NOMO-1 (cell line): ENCODE results near the gene ITIH2.
"Not testable (repeated sequence)": the region's sequence is repeated elsewhere in the genome, so short reads cannot be mapped to it uniquely, and the experiment has no call there.

Source experiments
- DNase-seq, 2 experiments: peaks; one replicate each; lab custom pipeline; 2025; ENCODE audit not compliant: unreplicated experiment in 2 of 2; lab: John Stamatoyannopoulos, UW

The ITIH2 gene

GRCh38 chr10:7703140-7703539, at the start of gene ITIH2:
Gene ITIH2 (plus strand): TSS chr10:7703316. CDS start chr10:7703435, 119 bp downstream.
- DNase-seq = no peak

DNA sequence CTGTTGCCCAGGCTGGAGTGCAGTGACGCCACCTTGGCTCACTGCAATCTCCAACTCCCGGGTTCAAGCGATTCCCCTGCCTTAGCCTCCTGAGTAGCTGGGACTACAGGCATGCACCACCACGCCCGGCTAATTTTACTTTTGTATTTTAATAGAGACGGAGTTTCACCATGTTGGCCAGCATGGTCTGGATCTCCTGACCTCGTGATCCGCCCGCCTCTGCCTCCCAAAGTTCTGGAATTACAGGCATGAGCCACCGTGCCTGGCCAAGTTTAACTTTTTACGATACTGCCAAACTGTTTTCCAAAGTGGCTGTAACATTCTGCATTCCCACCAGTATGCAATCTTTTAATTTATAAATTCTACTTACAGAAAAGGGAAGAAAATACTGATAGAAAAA, 46.0 kb upstream of the ITIH2 start:
- not testable (repeated sequence) for DNase-seq

- DNase-seq = no peak
Observed at GRCh38 chr10:7657552-7657951, 45.6 kb upstream of the ITIH2 start.

DNA sequence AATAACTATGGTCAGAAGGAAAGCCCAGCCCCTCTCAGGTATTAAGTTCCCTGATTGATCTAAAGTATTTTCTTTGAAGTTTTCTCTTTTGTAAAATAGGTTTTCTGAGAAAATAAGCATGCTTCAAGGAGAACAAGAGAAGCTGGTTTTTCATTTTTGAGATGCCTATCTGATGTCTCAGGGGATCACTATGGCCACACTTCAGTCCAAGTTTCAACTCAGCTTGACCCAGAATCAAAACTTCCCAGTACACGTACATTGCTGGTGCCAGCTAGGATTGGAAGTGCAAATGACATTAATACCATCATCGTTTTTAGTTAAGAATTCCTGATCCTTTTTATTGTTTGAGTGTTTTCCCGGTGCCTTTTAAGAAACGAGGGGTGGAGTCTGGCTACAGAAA, 43.6 kb upstream of the ITIH2 start:
- no peak for DNase-seq

DNA sequence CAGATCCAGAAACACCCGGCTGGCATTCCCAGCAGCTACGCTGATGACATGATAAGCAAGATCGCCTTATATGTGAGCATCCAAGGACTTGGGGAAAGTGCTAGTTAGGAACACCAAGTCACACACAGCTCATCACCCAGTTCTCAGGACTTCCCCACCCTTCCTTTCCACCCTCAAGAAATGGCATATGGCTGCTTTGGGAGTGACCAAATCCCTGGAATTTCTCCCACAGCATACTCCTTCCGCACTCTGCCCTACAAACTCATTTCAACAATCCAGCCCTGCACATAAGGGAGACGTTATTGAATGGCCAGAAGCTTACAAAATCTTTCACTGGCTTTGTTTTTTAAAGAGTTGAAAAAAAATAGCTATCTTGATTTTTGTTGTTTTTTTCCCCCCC, 40.6 kb upstream of the ITIH2 start:
- no peak for DNase-seq

DNA sequence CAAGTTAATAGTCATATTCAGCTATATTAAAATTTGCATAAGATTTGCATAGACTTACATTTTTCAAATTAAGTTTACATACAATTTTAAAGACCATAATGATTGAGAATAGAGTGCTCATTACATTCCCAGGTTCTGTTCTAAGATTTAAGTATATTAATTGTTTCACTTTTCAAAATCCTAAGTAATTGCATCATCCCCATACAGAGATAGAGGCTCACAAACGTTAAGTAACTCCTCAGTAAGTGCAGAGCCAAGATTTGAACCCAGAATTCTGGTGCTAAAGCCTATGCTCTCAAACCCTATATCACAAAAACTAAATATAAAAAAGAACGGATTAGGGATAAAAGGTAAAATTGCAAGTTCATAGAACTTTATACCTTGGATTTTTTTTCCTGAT, 38.4 kb upstream of the ITIH2 start:
- no peak for DNase-seq

GRCh38 chr10:7665767-7666166, 37.3 kb upstream of the ITIH2 start:
- DNase-seq = no peak

DNA sequence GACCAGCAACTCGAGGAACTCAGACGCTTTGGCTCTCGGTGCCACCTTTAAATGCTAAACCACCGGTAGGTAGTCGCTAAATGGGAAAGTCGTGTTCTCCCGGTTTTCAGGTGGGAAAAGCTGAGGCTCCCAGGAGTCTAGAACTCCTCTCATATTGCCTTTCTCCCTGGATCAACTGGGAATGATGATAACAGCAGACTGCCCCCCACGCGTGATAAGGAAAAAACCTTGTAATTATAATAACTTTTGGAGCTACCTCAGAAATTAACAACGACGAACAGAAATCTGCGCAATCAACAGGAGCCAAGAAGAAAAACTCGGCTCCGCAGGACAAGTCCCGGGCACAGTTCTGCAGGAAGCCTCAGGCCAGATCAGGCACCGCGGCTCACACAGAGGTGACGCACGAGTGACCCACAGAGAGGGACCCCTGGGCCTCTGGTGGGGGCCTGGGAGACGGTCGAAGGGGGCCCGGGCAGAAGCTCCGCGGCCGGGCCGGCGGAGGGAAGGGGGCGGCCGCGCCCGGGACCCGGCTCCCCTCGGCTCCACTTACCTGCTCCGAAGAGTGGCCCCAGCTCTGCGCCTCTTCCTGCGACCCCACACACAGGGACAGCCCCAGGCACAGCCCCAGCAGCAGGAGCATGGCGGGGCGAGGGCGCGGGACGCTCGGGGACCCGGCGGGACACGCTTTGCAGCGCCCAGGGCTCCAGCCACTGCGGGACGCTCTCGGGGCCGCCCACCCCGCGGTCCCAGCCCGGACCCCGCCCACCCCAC, 36.7 kb upstream of the ITIH2 start, which contains the start of gene ITIH5:
TSS of gene ITIH5 (minus strand) at position 714 of the 771 bp plus-strand sequence. CDS start at position 640, 74 bp downstream.
- DNase-seq = no peak

GRCh38 chr10:7667262-7668141, 35.6 kb upstream of the ITIH2 start:
- DNase-seq = no peak

- no peak for DNase-seq
Observed at GRCh38 chr10:7670157-7670556, 33.0 kb upstream of the ITIH2 start.

GRCh38 chr10:7672341-7673134, 30.6 kb upstream of the ITIH2 start:
- no peak for DNase-seq

GRCh38 chr10:7679256-7679655, 23.9 kb upstream of the ITIH2 start:
- no peak for DNase-seq

GRCh38 chr10:7680078-7680477, 23.0 kb upstream of the ITIH2 start:
- DNase-seq = not testable (repeated sequence)

- no peak for DNase-seq
Observed at GRCh38 chr10:7686351-7687171, 16.6 kb upstream of the ITIH2 start.

DNA sequence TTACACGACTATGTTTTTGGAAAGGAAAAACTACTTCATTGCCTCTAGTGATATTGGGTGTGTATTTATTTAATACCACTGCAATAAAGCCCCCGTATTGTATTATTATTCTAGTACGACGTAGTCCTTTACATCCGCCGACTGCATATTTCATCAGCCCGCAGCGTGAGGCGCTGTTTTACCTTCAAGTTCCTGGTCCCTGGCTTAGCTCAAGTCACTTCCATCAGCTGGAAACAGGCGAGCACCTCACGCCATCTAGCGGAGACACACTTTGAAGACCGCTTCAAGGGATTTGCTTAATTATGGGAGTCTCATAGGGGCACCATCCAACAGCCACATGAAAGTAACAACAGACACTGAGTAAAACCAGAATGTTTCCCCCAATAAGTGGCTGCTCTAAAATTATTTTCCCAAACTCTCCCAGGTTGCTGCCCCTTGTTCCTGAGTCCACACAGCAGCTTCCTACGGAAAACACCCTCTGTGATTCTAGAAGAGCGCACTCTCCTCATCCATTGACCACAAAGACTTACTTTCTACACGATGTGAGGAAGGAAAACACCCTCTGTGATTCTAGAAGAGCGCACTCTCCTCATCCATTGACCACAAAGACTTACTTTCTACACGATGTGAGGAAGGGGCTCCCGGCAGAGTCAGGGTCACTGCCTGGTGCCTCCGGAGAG, 15.7 kb upstream of the ITIH2 start:
- DNase-seq = peak; percentile 87 to 91

DNA sequence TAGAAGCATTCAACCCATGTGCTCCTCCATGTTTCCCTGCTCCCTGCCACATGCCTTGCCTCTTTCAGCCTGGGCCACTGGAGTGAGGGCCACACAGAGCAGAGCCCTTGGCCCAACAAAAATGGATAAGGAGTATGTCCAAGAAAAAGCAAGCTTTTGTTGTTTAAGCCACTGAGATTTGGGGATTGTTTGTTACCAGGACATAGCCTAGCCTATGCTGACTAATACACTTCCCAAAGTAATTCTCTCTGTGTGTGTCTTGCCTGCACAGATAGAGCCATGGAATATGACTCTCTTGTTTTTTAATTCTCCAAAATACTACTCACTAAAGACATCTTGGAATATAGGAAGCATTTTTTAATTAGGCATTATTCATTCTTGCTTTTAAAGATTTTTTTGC, 13.5 kb upstream of the ITIH2 start:
- no peak for DNase-seq

GRCh38 chr10:7690885-7691597, 12.1 kb upstream of the ITIH2 start:
- not testable (repeated sequence) for DNase-seq

GRCh38 chr10:7692368-7692767, 10.7 kb upstream of the ITIH2 start:
- DNase-seq = not testable (repeated sequence)

- DNase-seq = not testable (repeated sequence)
Observed at GRCh38 chr10:7693194-7693593, 9.9 kb upstream of the ITIH2 start.
